CD4-positive, alpha-beta T cell (primary cell): Measurements from ENCODE around the gene RAPGEF2. TPM values are rescaled to one million over a fixed set of nuclear protein-coding genes. Genes with fewer than 3 reads are reported as not detected.

ENCODE experiments used
- ATAC-seq: fragments of 200-7000 bp; cut with Tn5 transposase; one replicate; pipeline ENCODE4 v1.10.0; 2022; ENCODE audit warnings: mild to moderate bottlenecking; ENCODE audit not compliant: poor library complexity
- CTCF ChIA-PET: fragments of 350-600 bp; sonication (Branson Sonifier 250); formaldehyde crosslinking; loops from one replicate; lab custom pipeline; 2021; ENCODE audit warnings: antibody characterized with exemption, inconsistent platforms; lab: Charles Lee
- POLR2A ChIA-PET: fragments of 350-600 bp; sonication (Branson Sonifier 250); formaldehyde crosslinking; loops from one replicate; lab custom pipeline; 2021; ENCODE audit warnings: antibody characterized with exemption, inconsistent platforms; lab: Charles Lee
- DNase-seq, 14 experiments: peaks; one replicate each; pipeline ENCODE4 v3.0.0-alpha.2; 2013 to 2020; ENCODE audit warnings: mixed read lengths in 2 of 14
- H3K27ac ChIP-seq, 2 donors: one replicate each; pipeline versions ENCODE4 v1.5.1 to v1.7.0; 2013; ENCODE audit warnings: low read length in 2 of 2, low read depth in 1 of 2, mild to moderate bottlenecking in 1 of 2
- H3K27me3 ChIP-seq, 2 experiments: 1 replicate in 1 of 2; 2 replicates in 1 of 2; pipeline versions ENCODE4 v1.6.1 to v1.7.0; 2013; ENCODE audit warnings: low read length in 2 of 2, control low read depth in 1 of 2, mild to moderate bottlenecking in 1 of 2, moderate library complexity in 1 of 2; ENCODE audit not compliant: insufficient read depth in 2 of 2, control insufficient read depth in 1 of 2
- H3K36me3 ChIP-seq: one replicate; pipeline ENCODE4 v1.6.1; 2013; ENCODE audit warnings: low read length, control low read depth; ENCODE audit not compliant: insufficient read depth
- H3K4me1 ChIP-seq: one replicate; pipeline ENCODE4 v1.6.1; 2013; ENCODE audit warnings: low read length, control low read depth; ENCODE audit not compliant: insufficient read depth
- H3K4me3 ChIP-seq: one replicate; pipeline ENCODE4 v1.5.1; 2013; ENCODE audit warnings: mild to moderate bottlenecking, low read length, moderate library complexity
- H3K9me3 ChIP-seq, 2 experiments: 1 replicate in 1 of 2; 2 replicates in 1 of 2; pipeline versions ENCODE4 v1.6.1 to v1.7.0; 2013; ENCODE audit warnings: low read length in 2 of 2, mild to moderate bottlenecking in 2 of 2, control low read depth in 1 of 2, moderate library complexity in 1 of 2; ENCODE audit not compliant: control insufficient read depth in 1 of 2, insufficient read depth in 1 of 2
- H3K27ac Mint-ChIP-seq: one replicate; pipeline ENCODE4 v1.8.0; 2020; ENCODE audit warnings: mixed read lengths
- H3K27me3 Mint-ChIP-seq: one replicate; pipeline ENCODE4 v1.8.0; 2021; ENCODE audit warnings: mixed read lengths
- H3K36me3 Mint-ChIP-seq: one replicate; pipeline ENCODE4 v1.8.0; 2021; ENCODE audit warnings: low read depth, mixed read lengths
- H3K4me1 Mint-ChIP-seq: one replicate; pipeline ENCODE4 v1.8.0; 2021; ENCODE audit warnings: low read depth, mixed read lengths
- H3K4me3 Mint-ChIP-seq: one replicate; pipeline ENCODE4 v1.8.0; 2020; ENCODE audit warnings: mild to moderate bottlenecking, mixed read lengths
- H3K9me3 Mint-ChIP-seq: one replicate; pipeline ENCODE4 v1.8.0; 2020; ENCODE audit warnings: mixed read lengths
- CTCF ChIP-seq: fragments of 200-600 bp; IDR thresholded peaks from one replicate; pipeline ENCODE4 v1.8.0; 2022; ENCODE audit warnings: antibody characterized with exemption, mild to moderate bottlenecking
- intact Hi-C, 2 experiments: fragments of 100-400 bp; cut with DNase I in 1 of 2; cut with micrococcal nuclease in 1 of 2; formaldehyde crosslinking; loops; one replicate each; pipeline versions ENCODE4 v1.15.1 to v1.9.0; 2023 to 2025; cut with DNase I, micrococcal nuclease
- total RNA-seq, 174 experiments: library from RNA in 2 of 174; stranded (reverse) in 2 of 174; gene quantifications; one replicate each; pipeline ENCODE4 v1.2.3 and lab custom pipeline; 2021 to 2026

RAPGEF2 gene
- total RNA-seq, 2 experiments from 2014 or later, result 25.6 to 26.4 TPM

- Histone ChIP-seq H3K27me3 (no peaks in the 10 kb centered on the region), H3K4me3 (no peak overlapping the region), H3K27ac (no peak overlapping the region), H3K4me1 (no peaks in the 10 kb centered on the region), H3K36me3 (no peaks in the 10 kb centered on the region), H3K9me3 (no peaks in the 10 kb centered on the region)
- ChIA-PET POLR2A (no interaction called here), CTCF (no interaction called here)
- intact Hi-C loops, result no loop called here
- no peak for TF ChIP-seq CTCF
- Mint-ChIP-seq H3K27ac (no peak overlapping the region), H3K27me3 (no peaks in the 10 kb centered on the region), H3K4me1 (peaks cover 17% of the 10 kb centered on the region), H3K9me3 (no peaks in the 10 kb centered on the region), H3K36me3 (no peaks in the 10 kb centered on the region), H3K4me3 (no peak overlapping the region)
- ATAC-seq (no peak), DNase-seq (no peak)
Measured at GRCh38 chr4:159271856-159272255, 169.0 kb downstream of the RAPGEF2 start.

- no peaks in the 10 kb centered on the region for H3K36me3 Mint-ChIP-seq
- Histone ChIP-seq H3K4me1 (no peaks in the 10 kb centered on the region), H3K27ac (no peak overlapping the region), H3K9me3 (no peaks in the 10 kb centered on the region), H3K27me3 (no peaks in the 10 kb centered on the region), H3K36me3 (no peaks in the 10 kb centered on the region), H3K4me3 (no peak overlapping the region)
- no peak for DNase-seq
- no peak for ATAC-seq
- H3K4me3 Mint-ChIP-seq, result no peak overlapping the region
- no peak overlapping the region for H3K27ac Mint-ChIP-seq
- peaks cover 17% of the 10 kb centered on the region for H3K4me1 Mint-ChIP-seq
- no peaks in the 10 kb centered on the region for H3K27me3 Mint-ChIP-seq
- ChIA-PET POLR2A (no interaction called here), CTCF (no interaction called here)
- H3K9me3 Mint-ChIP-seq, result no peaks in the 10 kb centered on the region
- intact Hi-C loops, result no loop called here
- TF ChIP-seq CTCF, result no peak
Measured at GRCh38 chr4:159272273-159273140, 169.6 kb downstream of the RAPGEF2 start.

- ATAC-seq, result no peak
Measured at GRCh38 chr4:159273141-159273438, 170.2 kb downstream of the RAPGEF2 start.

More at GRCh38 chr4:159273141-159273438, 170.2 kb downstream of the RAPGEF2 start:
- Histone ChIP-seq H3K27me3 (no peaks in the 10 kb centered on the region), H3K27ac (no peak overlapping the region), H3K4me3 (no peak overlapping the region), H3K36me3 (no peaks in the 10 kb centered on the region), H3K4me1 (no peaks in the 10 kb centered on the region), H3K9me3 (no peaks in the 10 kb centered on the region)
- H3K36me3 Mint-ChIP-seq, result peaks cover 4% of the 10 kb centered on the region
- no peaks in the 10 kb centered on the region for H3K9me3 Mint-ChIP-seq
- no peak for TF ChIP-seq CTCF
- intact Hi-C loops, result no loop called here
- ChIA-PET POLR2A (no interaction called here), CTCF (no interaction called here)
- DNase-seq, result no peak
- peaks cover 17% of the 10 kb centered on the region for H3K4me1 Mint-ChIP-seq
- H3K27ac Mint-ChIP-seq, result no peak overlapping the region
- no peaks in the 10 kb centered on the region for H3K27me3 Mint-ChIP-seq
- H3K4me3 Mint-ChIP-seq, result no peak overlapping the region
